HepG2 (cell line): ENCODE data around the gene STIM2. TPM values are rescaled to one million over a fixed set of nuclear protein-coding genes. Genes with fewer than 3 reads are reported as not detected.

ENCODE experiments used
- ATAC-seq: fragments of 200-7000 bp; cut with Tn5 transposase; 3 replicates; pipeline ENCODE4 v1.9.1; 2020; ENCODE audit warnings: mild to moderate bottlenecking, moderate library complexity
- BruUV-seq: library from RNA; stranded (reverse); fragments of 400-500 nt; replicated peaks from 2 replicates; lab custom pipeline; 2021; lab: Mats Ljungman, UMichigan
- CTCF ChIA-PET: fragments of 300-600 bp; formaldehyde crosslinking; extraction: SDS; loops from one replicate; lab custom pipeline; 2021; ENCODE audit warnings: low total read pairs, inconsistent platforms, low intra/inter-chr PET ratio; lab: Yijun Ruan, JAX
- POLR2A ChIA-PET: fragments of 350-600 bp; sonication (Branson Sonifier 250); formaldehyde crosslinking; loops from one replicate; lab custom pipeline; 2020; ENCODE audit warnings: antibody characterized with exemption, inconsistent platforms; lab: Yijun Ruan, JAX
- DNase-seq: peaks from one replicate; pipeline ENCODE4 v3.0.0-alpha.2; 2015; ENCODE audit warnings: low spot score
- FAIRE-seq: peaks from 3 replicates; lab custom pipeline; 2011; peaks lifted over from hg19 to GRCh38; lab: Jason Lieb, UNC
- H2AFZ ChIP-seq: one replicate; pipeline ENCODE4 v1.6.1; 2011; ENCODE audit warnings: low read length, inconsistent platforms
- H3K27ac ChIP-seq: fragments of 300-600 bp; 3 replicates; pipeline ENCODE4 v1.8.0; 2011; ENCODE audit warnings: mixed run types, mild to moderate bottlenecking, mixed read lengths, low read length, inconsistent platforms; ENCODE audit not compliant: insufficient read depth; ENCODE audit errors: extremely low read length
- H3K27me3 ChIP-seq, 2 experiments: fragments of 200-600 bp in 1 of 2; 2 replicates in 1 of 2; 3 replicates in 1 of 2; pipeline versions ENCODE4 v1.6.0 to v1.8.0; 2011; ENCODE audit warnings: low read length in 2 of 2, mild to moderate bottlenecking in 2 of 2, moderate library complexity in 2 of 2, inconsistent platforms in 1 of 2; ENCODE audit not compliant: insufficient read depth in 2 of 2, control insufficient read depth in 1 of 2
- H3K36me3 ChIP-seq, 2 experiments: fragments of 200-600 bp in 1 of 2; replicated peaks in 1 of 2; 2 replicates in 1 of 2; 3 replicates in 1 of 2; pipeline versions ENCODE4 v1.5.1 to v1.8.0; 2011; ENCODE audit warnings: low read length in 2 of 2, inconsistent platforms in 1 of 2; ENCODE audit not compliant: insufficient read depth in 2 of 2, control insufficient read depth in 1 of 2
- H3K4me1 ChIP-seq: 2 replicates; pipeline ENCODE4 v1.5.1; 2012; ENCODE audit warnings: low read length, inconsistent platforms; ENCODE audit not compliant: insufficient read depth
- H3K4me2 ChIP-seq: 2 replicates; pipeline ENCODE4 v1.6.0; 2011; ENCODE audit warnings: low read depth, low read length, inconsistent platforms
- H3K4me3 ChIP-seq, 3 experiments: fragments of 200-600 bp in 1 of 3; sonication (generic), shearing (Covaris generic) in 1 of 3; replicated peaks in 1 of 3; 2 replicates each; pipeline ENCODE4 v1.5.1; 2011 to 2016; ENCODE audit warnings: low read length in 3 of 3, inconsistent platforms in 2 of 3, low read depth in 2 of 3, mild to moderate bottlenecking in 2 of 3, control low read depth in 1 of 3, mixed read lengths in 1 of 3; ENCODE audit not compliant: insufficient read depth in 1 of 3
- H3K79me2 ChIP-seq: one replicate; pipeline ENCODE4 v1.6.1; 2011; ENCODE audit warnings: low read length, inconsistent platforms; ENCODE audit not compliant: insufficient read depth
- H3K9ac ChIP-seq: 2 replicates; pipeline ENCODE4 v1.6.0; 2011; ENCODE audit warnings: mild to moderate bottlenecking, low read depth, low read length, inconsistent platforms; ENCODE audit not compliant: insufficient read depth
- H3K9me3 ChIP-seq: 2 replicates; pipeline ENCODE4 v1.5.1; 2012; ENCODE audit warnings: mild to moderate bottlenecking, low read length
- H4K20me1 ChIP-seq: 2 replicates; pipeline ENCODE4 v1.6.0; 2011; ENCODE audit warnings: inconsistent platforms, mild to moderate bottlenecking, low read length, moderate library complexity; ENCODE audit not compliant: insufficient read depth
- BCL6 ChIP-seq: IDR thresholded peaks from 2 replicates; pipeline ENCODE4 v1.6.1; 2016; ENCODE audit warnings: missing genetic modification reagents, missing compliant biosample characterization
- CEBPG ChIP-seq: IDR thresholded peaks from 2 replicates; pipeline ENCODE4 v1.6.1; 2016
- EEA1 ChIP-seq: sonication (generic); formaldehyde crosslinking; IDR thresholded peaks from 2 replicates; pipeline ENCODE4 v1.5.1; 2020; ENCODE audit warnings: mild to moderate bottlenecking, missing genetic modification reagents, borderline replicate concordance
- HIVEP1 ChIP-seq: sonication (generic); formaldehyde crosslinking; IDR thresholded peaks from 2 replicates; pipeline ENCODE4 v1.4.0; 2020; ENCODE audit warnings: mild to moderate bottlenecking, missing genetic modification reagents
- HOXA3 ChIP-seq: sonication (generic); formaldehyde crosslinking; IDR thresholded peaks from 2 replicates; pipeline ENCODE4 v1.5.0; 2020; ENCODE audit warnings: missing genetic modification reagents
- JUNB ChIP-seq: sonication (generic); formaldehyde crosslinking; IDR thresholded peaks from 2 replicates; pipeline ENCODE4 v1.8.0; 2022; ENCODE audit warnings: missing genetic modification reagents, mild to moderate bottlenecking, borderline replicate concordance
- KDM5A ChIP-seq: fragments of 200-600 bp; sonication (generic); IDR thresholded peaks from 2 replicates; pipeline ENCODE4 v1.7.0; 2018; ENCODE audit warnings: antibody characterized with exemption, mild to moderate bottlenecking, low read length, borderline replicate concordance
- NFE2L2 ChIP-seq: fragments of 150-350 bp; IDR thresholded peaks from 2 replicates; pipeline ENCODE4 v1.6.1; 2014; ENCODE audit warnings: low read length
- NR2C2 ChIP-seq: sonication (generic); formaldehyde crosslinking; IDR thresholded peaks from 2 replicates; pipeline ENCODE4 v1.4.0; 2020; ENCODE audit warnings: missing genetic modification reagents, mild to moderate bottlenecking, moderate library complexity, borderline replicate concordance
- PRMT3 ChIP-seq: sonication (generic); formaldehyde crosslinking; IDR thresholded peaks from 2 replicates; pipeline ENCODE4 v1.8.1; 2022; ENCODE audit warnings: low read depth, mild to moderate bottlenecking, moderate library complexity, missing genetic modification reagents, borderline replicate concordance
- SRSF9 ChIP-seq: fragments of 200-400 bp; formaldehyde crosslinking; IDR thresholded peaks from 2 replicates; pipeline ENCODE4 v1.6.1; 2018; ENCODE audit warnings: borderline replicate concordance, mild to moderate bottlenecking, low read depth, low read length; ENCODE audit not compliant: insufficient read depth, poor library complexity, severe bottlenecking
- TCF12 ChIP-seq, 2 experiments: fragments of 450-650 bp in 1 of 2; sonication (generic) in 1 of 2; formaldehyde crosslinking in 1 of 2; IDR thresholded peaks; 2 replicates each; pipeline versions ENCODE4 v1.6.1 to v1.8.0; 2017 to 2022; ENCODE audit warnings: antibody characterized with exemption in 1 of 2, mild to moderate bottlenecking in 1 of 2, missing genetic modification reagents in 1 of 2, moderate library complexity in 1 of 2
- ZFP1 ChIP-seq: IDR thresholded peaks from 2 replicates; pipeline ENCODE4 v1.6.1; 2016
- ZNF543 ChIP-seq: sonication (generic); formaldehyde crosslinking; IDR thresholded peaks from 2 replicates; pipeline ENCODE4 v1.4.0; 2020; ENCODE audit warnings: mild to moderate bottlenecking, missing genetic modification reagents
- ZZZ3 ChIP-seq: sonication (generic); formaldehyde crosslinking; IDR thresholded peaks from 2 replicates; pipeline ENCODE4 v1.4.0; 2020; ENCODE audit warnings: missing genetic modification reagents, mild to moderate bottlenecking, borderline replicate concordance
- WGBS: methylation state at CpG from one replicate; pipeline ENCODE4 v1.1.6; 2017; ENCODE audit warnings: low lambda C conversion rate; 5-methylcytosine and 5-hydroxymethylcytosine counted together
- in situ Hi-C: cut with HindIII; loops from 2 replicates; pipeline ENCODE4 v1.10.0; 2017; ENCODE audit warnings: low pct_unique_long_range_greater_than_20kb; ENCODE audit not compliant: extremely low pct_ligation_motif_present
- intact Hi-C: fragments of 100-400 bp; cut with micrococcal nuclease; formaldehyde crosslinking; loops from one replicate; pipeline ENCODE4 v1.10.0; 2022; ENCODE audit not compliant: unreplicated experiment
- polyA plus RNA-seq, 8 experiments: library from polyadenylated mRNA; depleted of rRNA in 3 of 8; stranded (reverse) in 7 of 8; unstranded in 1 of 8; fragments of >200 nt; fragmentation: Illumina TruSeq in 4 of 8; extraction: Trizol in 4 of 8; gene quantifications; 2 replicates each; pipeline versions ENCODE4 v1.2.1 to v1.2.3, GENCODE V29; 2011 to 2016; ENCODE audit warnings: low read depth in 4 of 8, missing spikeins in 1 of 8, mixed read lengths in 1 of 8; ENCODE audit not compliant: insufficient read depth in 1 of 8
- total RNA-seq, 5 experiments: library from RNA; depleted of rRNA; stranded (reverse); fragments of >200 nt; fragmentation: Illumina TruSeq; extraction: Trizol; gene quantifications; 2 replicates each; pipeline ENCODE4 v1.2.3, GENCODE V29; 2016; ENCODE audit warnings: low read depth in 1 of 5
- TF ChIP-seq, protein P1 (sequence below): sonication (generic); IDR thresholded peaks from 2 replicates; pipeline ENCODE4 v1.6.1; 2016; ENCODE audit warnings: low read depth, borderline replicate concordance
- TF ChIP-seq, protein P2 (sequence below): sonication (generic); formaldehyde crosslinking; IDR thresholded peaks from 2 replicates; pipeline ENCODE4 v1.5.1; 2020; ENCODE audit warnings: missing genetic modification reagents, mild to moderate bottlenecking, borderline replicate concordance

STIM2 gene
- total and polyA plus RNA-seq, 2 of the 13 experiments (the other 11 are each of a cell fraction or from before 2014, with no cell fraction given), result 19.3 to 19.4 TPM

- no peaks in the 10 kb centered on the region for H3K36me3 ChIP-seq
- no peak for ATAC-seq
- CTCF ChIA-PET, result no interaction called here
- peak overlapping the region in 1 of 3 experiments; percentile 91; a peak in 2 of 6 replicates for H3K4me3 ChIP-seq
- H2AFZ ChIP-seq, result no peak overlapping the region
- 88% methylated on average over 5 of the region's 5 CpGs for WGBS
- H3K9me3 ChIP-seq, result no peaks in the 10 kb centered on the region
- TF ChIP-seq NFE2L2 (no peak), PRMT3 (CRISPR knock-in tag) (no peak), HIVEP1 (no peak), EEA1 (CRISPR knock-in tag) (no peak), JUNB (CRISPR knock-in tag) (no peak), NR2C2 (CRISPR knock-in tag) (no peak), HOXA3 (CRISPR knock-in tag) (no peak), BCL6 (CRISPR knock-in tag) (no peak), TCF12 (IDR thresholded peaks at IDR 0.05) (no peak), TCF12 (CRISPR knock-in tag; IDR thresholded peaks at IDR 0.05) (no peak), ZZZ3 (CRISPR knock-in tag) (no peak), CEBPG (CRISPR knock-in tag) (no peak), SRSF9 (no peak), ZNF543 (no peak), ZFP1 (CRISPR knock-in tag) (no peak), KDM5A (no peak)
- TF ChIP-seq, protein P1, sequence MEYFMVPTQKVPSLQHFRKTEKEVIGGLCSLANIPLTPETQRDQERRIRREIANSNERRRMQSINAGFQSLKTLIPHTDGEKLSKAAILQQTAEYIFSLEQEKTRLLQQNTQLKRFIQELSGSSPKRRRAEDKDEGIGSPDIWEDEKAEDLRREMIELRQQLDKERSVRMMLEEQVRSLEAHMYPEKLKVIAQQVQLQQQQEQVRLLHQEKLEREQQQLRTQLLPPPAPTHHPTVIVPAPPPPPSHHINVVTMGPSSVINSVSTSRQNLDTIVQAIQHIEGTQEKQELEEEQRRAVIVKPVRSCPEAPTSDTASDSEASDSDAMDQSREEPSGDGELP, result no peak
- TF ChIP-seq, protein P2, sequence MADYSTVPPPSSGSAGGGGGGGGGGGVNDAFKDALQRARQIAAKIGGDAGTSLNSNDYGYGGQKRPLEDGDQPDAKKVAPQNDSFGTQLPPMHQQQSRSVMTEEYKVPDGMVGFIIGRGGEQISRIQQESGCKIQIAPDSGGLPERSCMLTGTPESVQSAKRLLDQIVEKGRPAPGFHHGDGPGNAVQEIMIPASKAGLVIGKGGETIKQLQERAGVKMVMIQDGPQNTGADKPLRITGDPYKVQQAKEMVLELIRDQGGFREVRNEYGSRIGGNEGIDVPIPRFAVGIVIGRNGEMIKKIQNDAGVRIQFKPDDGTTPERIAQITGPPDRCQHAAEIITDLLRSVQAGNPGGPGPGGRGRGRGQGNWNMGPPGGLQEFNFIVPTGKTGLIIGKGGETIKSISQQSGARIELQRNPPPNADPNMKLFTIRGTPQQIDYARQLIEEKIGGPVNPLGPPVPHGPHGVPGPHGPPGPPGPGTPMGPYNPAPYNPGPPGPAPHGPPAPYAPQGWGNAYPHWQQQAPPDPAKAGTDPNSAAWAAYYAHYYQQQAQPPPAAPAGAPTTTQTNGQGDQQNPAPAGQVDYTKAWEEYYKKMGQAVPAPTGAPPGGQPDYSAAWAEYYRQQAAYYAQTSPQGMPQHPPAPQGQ (CRISPR knock-in tag), result no peak
- TF ChIP-seq, all 625 proteins: peak for 0
- no peaks in the 10 kb centered on the region; a peak in 1 of 5 replicates for H3K27me3 ChIP-seq
- peak overlapping the region; percentile 73; the same call in 1 of the 2 replicates for H3K4me2 ChIP-seq
- no TSS peak for BruUV-seq
- no peak overlapping the region for H3K27ac ChIP-seq
- no peak for FAIRE-seq
- H3K9ac ChIP-seq, result no peak overlapping the region
- H3K4me1 ChIP-seq, result peaks cover 46% of the 10 kb centered on the region
- POLR2A ChIA-PET, result no interaction called here
- no peaks in the 10 kb centered on the region; the same call in 1 of the 2 replicates for H4K20me1 ChIP-seq
- no peak for DNase-seq
- H3K79me2 ChIP-seq, result peaks cover 48% of the 10 kb centered on the region
- intact Hi-C loops, result no loop called here
- in situ Hi-C loops, result no loop called here
Observed at GRCh38 chr4:26863512-26863911, 2.9 kb downstream of the STIM2 start.
